GM23338 (cell line): ENCODE results near the gene DCAF10. TPM values are rescaled to one million over a fixed set of nuclear protein-coding genes. Genes with fewer than 3 reads are reported as not detected.
"Not testable (repeated sequence)": the region's sequence is repeated elsewhere in the genome, so short reads cannot be mapped to it uniquely, and the experiment has no call there.

Source experiments
- ATAC-seq: fragments of 200-7000 bp; cut with Tn5 transposase; 3 replicates; pipeline ENCODE4 v1.9.1; 2020
- DNase-seq: peaks from one replicate; pipeline ENCODE4 v3.0.0-alpha.2; 2015; ENCODE audit warnings: low spot score
- H2AFZ ChIP-seq: fragments of 200-600 bp; sonication (generic); 2 replicates; pipeline ENCODE4 v1.8.0; 2016; ENCODE audit warnings: antibody characterized with exemption, mild to moderate bottlenecking, moderate library complexity
- H3F3A ChIP-seq: fragments of 200-600 bp; sonication (generic); replicated peaks from 2 replicates; pipeline ENCODE4 v1.8.0; 2017; ENCODE audit warnings: antibody characterized with exemption, mixed run types, low read depth
- H3K27ac ChIP-seq: fragments of 200-600 bp; sonication (generic); 2 replicates; pipeline ENCODE4 v1.6.1; 2016; ENCODE audit warnings: low read depth
- H3K27me3 ChIP-seq: fragments of 200-600 bp; sonication (generic); 2 replicates; pipeline ENCODE4 v1.8.0; 2016; ENCODE audit warnings: mild to moderate bottlenecking, mixed run types, moderate library complexity; ENCODE audit not compliant: insufficient read depth
- H3K36me3 ChIP-seq: fragments of 200-600 bp; sonication (generic); 2 replicates; pipeline ENCODE4 v1.8.0; 2016; ENCODE audit warnings: mild to moderate bottlenecking; ENCODE audit not compliant: insufficient read depth
- H3K4me1 ChIP-seq: fragments of 200-600 bp; sonication (generic); 2 replicates; pipeline ENCODE4 v1.8.0; 2016; ENCODE audit warnings: mild to moderate bottlenecking, moderate library complexity; ENCODE audit not compliant: insufficient read depth
- H3K4me2 ChIP-seq: fragments of 200-600 bp; sonication (generic); 2 replicates; pipeline ENCODE4 v1.7.1; 2017; ENCODE audit warnings: mixed run types
- H3K4me3 ChIP-seq: fragments of 200-600 bp; sonication (generic); 2 replicates; pipeline ENCODE4 v1.6.1; 2016; ENCODE audit warnings: mixed run types
- H3K79me2 ChIP-seq: fragments of 200-600 bp; sonication (generic); replicated peaks from 2 replicates; pipeline ENCODE4 v1.8.0; 2017; ENCODE audit warnings: mild to moderate bottlenecking; ENCODE audit not compliant: insufficient read depth
- H3K9me2 ChIP-seq: fragments of 200-600 bp; sonication (generic); 2 replicates; pipeline ENCODE4 v1.8.0; 2017; ENCODE audit not compliant: insufficient read depth
- H4K20me1 ChIP-seq: fragments of 200-600 bp; sonication (generic); replicated peaks from 2 replicates; pipeline ENCODE4 v1.8.0; 2017; ENCODE audit warnings: mild to moderate bottlenecking; ENCODE audit not compliant: insufficient read depth
- H3K27ac Mint-ChIP-seq: 2 replicates; pipeline ENCODE4 v1.8.0; 2020; ENCODE audit warnings: inconsistent platforms, mild to moderate bottlenecking, moderate library complexity, mixed read lengths
- H3K27me3 Mint-ChIP-seq: 3 replicates; pipeline ENCODE4 v1.8.0; 2022; ENCODE audit warnings: low read depth, mild to moderate bottlenecking, moderate library complexity, mixed read lengths, inconsistent platforms; ENCODE audit not compliant: insufficient read depth, poor library complexity
- H3K36me3 Mint-ChIP-seq: 3 replicates; pipeline ENCODE4 v1.8.0; 2021; ENCODE audit warnings: low read depth, mild to moderate bottlenecking, inconsistent platforms, moderate library complexity, mixed read lengths
- H3K4me1 Mint-ChIP-seq: 3 replicates; pipeline ENCODE4 v1.8.0; 2020; ENCODE audit warnings: mild to moderate bottlenecking, inconsistent platforms, mixed read lengths
- H3K4me3 Mint-ChIP-seq: 3 replicates; pipeline ENCODE4 v1.8.0; 2021; ENCODE audit warnings: moderate library complexity, mild to moderate bottlenecking, inconsistent platforms, mixed read lengths
- H3K9me3 Mint-ChIP-seq: 3 replicates; pipeline ENCODE4 v1.8.0; 2020; ENCODE audit warnings: moderate library complexity, mild to moderate bottlenecking, inconsistent platforms, mixed read lengths
- CREB1 ChIP-seq: fragments of 250-450 bp; sonication (Bioruptor Pico); IDR thresholded peaks from 2 replicates; pipeline ENCODE4 v1.5.0; 2020; ENCODE audit warnings: low read depth, mild to moderate bottlenecking, moderate library complexity
- EZH2 ChIP-seq: fragments of 200-600 bp; sonication (generic); IDR thresholded peaks from one replicate; pipeline ENCODE4 v1.8.0; 2017; ENCODE audit warnings: antibody characterized with exemption, mild to moderate bottlenecking, low read depth; ENCODE audit not compliant: unreplicated experiment
- EZH2phosphoT487 ChIP-seq: fragments of 200-600 bp; sonication (generic); IDR thresholded peaks from one replicate; pipeline ENCODE4 v1.8.1; 2018; ENCODE audit warnings: antibody characterized with exemption; ENCODE audit not compliant: unreplicated experiment
- JUNB ChIP-seq: IDR thresholded peaks from one replicate; pipeline ENCODE4 v1.6.1; 2016; ENCODE audit warnings: antibody characterized with exemption; ENCODE audit not compliant: unreplicated experiment
- NANOG ChIP-seq: IDR thresholded peaks from 2 replicates; pipeline ENCODE4 v1.6.1; 2016; ENCODE audit warnings: antibody characterized with exemption, borderline replicate concordance
- STAT1 ChIP-seq: IDR thresholded peaks from one replicate; pipeline ENCODE4 v1.6.1; 2016; ENCODE audit warnings: antibody characterized with exemption; ENCODE audit not compliant: unreplicated experiment
- ZNF114 ChIP-seq: fragments of 250-450 bp; sonication (Bioruptor Pico); IDR thresholded peaks from 2 replicates; pipeline ENCODE4 v1.5.0; 2020; ENCODE audit warnings: mild to moderate bottlenecking, moderate library complexity
- ZNF331 ChIP-seq: fragments of 250-450 bp; sonication (Bioruptor Pico); IDR thresholded peaks from 2 replicates; pipeline ENCODE4 v1.5.0; 2020; ENCODE audit warnings: low read depth, mild to moderate bottlenecking, moderate library complexity
- polyA plus RNA-seq: library from polyadenylated mRNA; unstranded; fragments of >200 nt; fragmentation: Nextera tagmentation; extraction: Ambion mirVana; gene quantifications from 2 replicates; pipeline ENCODE4 v1.2.1, GENCODE V29; 2016
- total RNA-seq: library from RNA; depleted of rRNA; stranded (reverse); fragments of >200 nt; shearing (Covaris generic); gene quantifications from 2 replicates; pipeline ENCODE4 v1.2.3, GENCODE V29; 2014
- TF ChIP-seq, protein P1 (sequence below): fragments of 250-450 bp; sonication (Bioruptor Pico); IDR thresholded peaks from 2 replicates; pipeline ENCODE4 v1.5.0; 2020; ENCODE audit warnings: mild to moderate bottlenecking, moderate library complexity
- TF ChIP-seq, protein P2 (sequence below), 2 experiments: fragments of 200-600 bp in 1 of 2; sonication (generic) in 1 of 2; conservative IDR thresholded peaks; 2 replicates each; pipeline versions ENCODE4 v1.5.1 to v1.6.1; 2016 to 2017; ENCODE audit warnings: antibody characterized with exemption in 2 of 2, low read depth in 2 of 2, mild to moderate bottlenecking in 2 of 2, moderate library complexity in 1 of 2
- TF ChIP-seq, protein P3 (sequence below): IDR thresholded peaks from one replicate; pipeline ENCODE4 v1.6.1; 2018; ENCODE audit warnings: antibody characterized with exemption; ENCODE audit not compliant: unreplicated experiment

DCAF10 gene
- total and polyA plus RNA-seq, 2 experiments from 2014 or later = 6.6 to 11.5 TPM

DNA sequence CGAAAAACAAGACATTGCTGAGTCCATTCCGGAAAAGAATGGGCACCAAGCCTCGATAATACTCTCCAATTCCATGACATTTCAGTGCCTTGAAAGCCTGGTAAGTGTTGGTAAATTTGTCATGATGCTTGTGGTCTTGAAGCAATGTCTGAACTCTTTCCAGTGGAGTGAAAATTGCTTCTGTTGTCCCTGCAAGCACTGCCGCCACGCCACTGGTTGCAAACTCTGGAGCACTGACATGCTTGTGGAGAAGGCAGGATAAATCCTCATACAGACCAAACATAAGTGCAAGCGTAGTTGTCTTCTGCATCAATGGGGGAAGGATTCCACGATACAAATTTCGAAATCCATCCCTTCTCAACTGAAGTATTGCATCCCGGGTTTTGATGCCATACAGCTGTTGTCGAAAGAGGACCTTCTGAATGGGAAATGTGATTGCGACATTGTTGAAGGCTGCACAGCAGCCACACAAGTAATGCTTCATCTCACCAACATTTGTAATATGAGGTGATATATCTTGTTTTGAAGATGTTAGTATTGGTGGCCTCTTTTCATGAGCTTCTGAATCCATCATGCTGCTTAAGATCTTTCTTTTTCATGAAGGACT, 87.5 kb downstream of the DCAF10 start:
- H3K36me3 Mint-ChIP-seq = peaks cover 29% of the 10 kb centered on the region
- not testable (repeated sequence) for H3K27ac Mint-ChIP-seq, H3K36me3 ChIP-seq, H3K27me3 Mint-ChIP-seq, H3K9me2 ChIP-seq, H3K9me3 Mint-ChIP-seq, H3F3A ChIP-seq, H3K4me1 Mint-ChIP-seq, H3K4me2 ChIP-seq, H3K27me3 ChIP-seq, H3K4me3 Mint-ChIP-seq, H3K27ac ChIP-seq, ATAC-seq, H3K79me2 ChIP-seq, H2AFZ ChIP-seq, DNase-seq, H3K4me3 ChIP-seq, H4K20me1 ChIP-seq, H3K4me1 ChIP-seq

DNA sequence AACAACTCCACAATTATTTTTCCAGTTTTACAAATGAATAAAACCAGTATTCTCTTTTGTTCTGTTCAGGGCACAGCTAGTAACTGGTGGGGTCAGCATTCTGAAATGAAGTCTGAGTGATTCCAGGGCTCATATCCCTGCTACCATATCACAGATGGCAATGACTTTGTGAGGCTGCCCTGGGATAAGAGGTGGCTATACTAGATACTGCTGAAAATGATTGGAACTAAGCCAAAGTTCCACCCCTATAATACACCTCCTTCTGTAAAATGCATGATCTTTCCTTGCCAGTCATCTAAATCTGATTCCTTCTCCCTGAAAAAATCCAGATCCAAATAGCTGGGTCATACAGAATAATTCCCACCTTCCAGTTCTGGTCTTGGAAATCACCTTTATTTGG, 88.9 kb downstream of the DCAF10 start:
- no peaks in the 10 kb centered on the region for H3K9me2 ChIP-seq
- no peaks in the 10 kb centered on the region for H3K4me1 ChIP-seq
- H3K27me3 Mint-ChIP-seq = no peaks in the 10 kb centered on the region
- peaks cover 4% of the 10 kb centered on the region; the same call in 1 of the 2 replicates for H3K36me3 ChIP-seq
- ATAC-seq (no peak), DNase-seq (no peak)
- no peak overlapping the region for H2AFZ ChIP-seq
- H3K27ac ChIP-seq = no peak overlapping the region
- H3K4me3 Mint-ChIP-seq = no peak overlapping the region
- no peak overlapping the region for H3K4me3 ChIP-seq
- H3K4me2 ChIP-seq = no peak overlapping the region
- H4K20me1 ChIP-seq = no peaks in the 10 kb centered on the region
- no peaks in the 10 kb centered on the region for H3F3A ChIP-seq
- no peaks in the 10 kb centered on the region for H3K4me1 Mint-ChIP-seq
- peaks cover 41% of the 10 kb centered on the region for H3K36me3 Mint-ChIP-seq
- no peak overlapping the region for H3K27ac Mint-ChIP-seq
- H3K27me3 ChIP-seq = no peaks in the 10 kb centered on the region
- H3K9me3 Mint-ChIP-seq = no peaks in the 10 kb centered on the region
- H3K79me2 ChIP-seq = no peaks in the 10 kb centered on the region
- TF ChIP-seq EZH2 (no peak), JUNB (no peak), EZH2phosphoT487 (no peak), ZNF114 (CRISPR knock-in tag) (no peak), CREB1 (CRISPR knock-in tag) (no peak), STAT1 (no peak), ZNF331 (no peak), NANOG (no peak)
- TF ChIP-seq, protein P1, sequence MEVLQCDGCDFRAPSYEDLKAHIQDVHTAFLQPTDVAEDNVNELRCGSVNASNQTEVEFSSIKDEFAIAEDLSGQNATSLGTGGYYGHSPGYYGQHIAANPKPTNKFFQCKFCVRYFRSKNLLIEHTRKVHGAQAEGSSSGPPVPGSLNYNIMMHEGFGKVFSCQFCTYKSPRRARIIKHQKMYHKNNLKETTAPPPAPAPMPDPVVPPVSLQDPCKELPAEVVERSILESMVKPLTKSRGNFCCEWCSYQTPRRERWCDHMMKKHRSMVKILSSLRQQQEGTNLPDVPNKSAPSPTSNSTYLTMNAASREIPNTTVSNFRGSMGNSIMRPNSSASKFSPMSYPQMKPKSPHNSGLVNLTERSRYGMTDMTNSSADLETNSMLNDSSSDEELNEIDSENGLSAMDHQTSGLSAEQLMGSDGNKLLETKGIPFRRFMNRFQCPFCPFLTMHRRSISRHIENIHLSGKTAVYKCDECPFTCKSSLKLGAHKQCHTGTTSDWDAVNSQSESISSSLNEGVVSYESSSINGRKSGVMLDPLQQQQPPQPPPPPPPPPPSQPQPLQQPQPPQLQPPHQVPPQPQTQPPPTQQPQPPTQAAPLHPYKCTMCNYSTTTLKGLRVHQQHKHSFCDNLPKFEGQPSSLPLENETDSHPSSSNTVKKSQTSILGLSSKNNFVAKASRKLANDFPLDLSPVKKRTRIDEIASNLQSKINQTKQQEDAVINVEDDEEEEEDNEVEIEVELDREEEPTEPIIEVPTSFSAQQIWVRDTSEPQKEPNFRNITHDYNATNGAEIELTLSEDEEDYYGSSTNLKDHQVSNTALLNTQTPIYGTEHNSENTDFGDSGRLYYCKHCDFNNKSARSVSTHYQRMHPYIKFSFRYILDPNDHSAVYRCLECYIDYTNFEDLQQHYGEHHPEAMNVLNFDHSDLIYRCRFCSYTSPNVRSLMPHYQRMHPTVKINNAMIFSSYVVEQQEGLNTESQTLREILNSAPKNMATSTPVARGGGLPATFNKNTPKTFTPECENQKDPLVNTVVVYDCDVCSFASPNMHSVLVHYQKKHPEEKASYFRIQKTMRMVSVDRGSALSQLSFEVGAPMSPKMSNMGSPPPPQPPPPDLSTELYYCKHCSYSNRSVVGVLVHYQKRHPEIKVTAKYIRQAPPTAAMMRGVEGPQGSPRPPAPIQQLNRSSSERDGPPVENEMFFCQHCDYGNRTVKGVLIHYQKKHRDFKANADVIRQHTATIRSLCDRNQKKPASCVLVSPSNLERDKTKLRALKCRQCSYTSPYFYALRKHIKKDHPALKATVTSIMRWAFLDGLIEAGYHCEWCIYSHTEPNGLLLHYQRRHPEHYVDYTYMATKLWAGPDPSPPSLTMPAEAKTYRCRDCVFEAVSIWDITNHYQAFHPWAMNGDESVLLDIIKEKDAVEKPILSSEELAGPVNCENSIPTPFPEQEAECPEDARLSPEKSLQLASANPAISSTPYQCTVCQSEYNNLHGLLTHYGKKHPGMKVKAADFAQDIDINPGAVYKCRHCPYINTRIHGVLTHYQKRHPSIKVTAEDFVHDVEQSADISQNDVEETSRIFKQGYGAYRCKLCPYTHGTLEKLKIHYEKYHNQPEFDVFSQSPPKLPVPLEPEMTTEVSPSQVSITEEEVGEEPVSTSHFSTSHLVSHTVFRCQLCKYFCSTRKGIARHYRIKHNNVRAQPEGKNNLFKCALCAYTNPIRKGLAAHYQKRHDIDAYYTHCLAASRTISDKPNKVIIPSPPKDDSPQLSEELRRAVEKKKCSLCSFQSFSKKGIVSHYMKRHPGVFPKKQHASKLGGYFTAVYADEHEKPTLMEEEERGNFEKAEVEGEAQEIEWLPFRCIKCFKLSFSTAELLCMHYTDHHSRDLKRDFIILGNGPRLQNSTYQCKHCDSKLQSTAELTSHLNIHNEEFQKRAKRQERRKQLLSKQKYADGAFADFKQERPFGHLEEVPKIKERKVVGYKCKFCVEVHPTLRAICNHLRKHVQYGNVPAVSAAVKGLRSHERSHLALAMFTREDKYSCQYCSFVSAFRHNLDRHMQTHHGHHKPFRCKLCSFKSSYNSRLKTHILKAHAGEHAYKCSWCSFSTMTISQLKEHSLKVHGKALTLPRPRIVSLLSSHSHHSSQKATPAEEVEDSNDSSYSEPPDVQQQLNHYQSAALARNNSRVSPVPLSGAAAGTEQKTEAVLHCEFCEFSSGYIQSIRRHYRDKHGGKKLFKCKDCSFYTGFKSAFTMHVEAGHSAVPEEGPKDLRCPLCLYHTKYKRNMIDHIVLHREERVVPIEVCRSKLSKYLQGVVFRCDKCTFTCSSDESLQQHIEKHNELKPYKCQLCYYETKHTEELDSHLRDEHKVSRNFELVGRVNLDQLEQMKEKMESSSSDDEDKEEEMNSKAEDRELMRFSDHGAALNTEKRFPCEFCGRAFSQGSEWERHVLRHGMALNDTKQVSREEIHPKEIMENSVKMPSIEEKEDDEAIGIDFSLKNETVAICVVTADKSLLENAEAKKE (CRISPR knock-in tag) = no peak
- TF ChIP-seq, protein P2, sequence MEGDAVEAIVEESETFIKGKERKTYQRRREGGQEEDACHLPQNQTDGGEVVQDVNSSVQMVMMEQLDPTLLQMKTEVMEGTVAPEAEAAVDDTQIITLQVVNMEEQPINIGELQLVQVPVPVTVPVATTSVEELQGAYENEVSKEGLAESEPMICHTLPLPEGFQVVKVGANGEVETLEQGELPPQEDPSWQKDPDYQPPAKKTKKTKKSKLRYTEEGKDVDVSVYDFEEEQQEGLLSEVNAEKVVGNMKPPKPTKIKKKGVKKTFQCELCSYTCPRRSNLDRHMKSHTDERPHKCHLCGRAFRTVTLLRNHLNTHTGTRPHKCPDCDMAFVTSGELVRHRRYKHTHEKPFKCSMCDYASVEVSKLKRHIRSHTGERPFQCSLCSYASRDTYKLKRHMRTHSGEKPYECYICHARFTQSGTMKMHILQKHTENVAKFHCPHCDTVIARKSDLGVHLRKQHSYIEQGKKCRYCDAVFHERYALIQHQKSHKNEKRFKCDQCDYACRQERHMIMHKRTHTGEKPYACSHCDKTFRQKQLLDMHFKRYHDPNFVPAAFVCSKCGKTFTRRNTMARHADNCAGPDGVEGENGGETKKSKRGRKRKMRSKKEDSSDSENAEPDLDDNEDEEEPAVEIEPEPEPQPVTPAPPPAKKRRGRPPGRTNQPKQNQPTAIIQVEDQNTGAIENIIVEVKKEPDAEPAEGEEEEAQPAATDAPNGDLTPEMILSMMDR (conservative IDR thresholded peaks at IDR 0.05; ENCODE audit: low read depth in 2 of 2) = no peak
- TF ChIP-seq, protein P3, sequence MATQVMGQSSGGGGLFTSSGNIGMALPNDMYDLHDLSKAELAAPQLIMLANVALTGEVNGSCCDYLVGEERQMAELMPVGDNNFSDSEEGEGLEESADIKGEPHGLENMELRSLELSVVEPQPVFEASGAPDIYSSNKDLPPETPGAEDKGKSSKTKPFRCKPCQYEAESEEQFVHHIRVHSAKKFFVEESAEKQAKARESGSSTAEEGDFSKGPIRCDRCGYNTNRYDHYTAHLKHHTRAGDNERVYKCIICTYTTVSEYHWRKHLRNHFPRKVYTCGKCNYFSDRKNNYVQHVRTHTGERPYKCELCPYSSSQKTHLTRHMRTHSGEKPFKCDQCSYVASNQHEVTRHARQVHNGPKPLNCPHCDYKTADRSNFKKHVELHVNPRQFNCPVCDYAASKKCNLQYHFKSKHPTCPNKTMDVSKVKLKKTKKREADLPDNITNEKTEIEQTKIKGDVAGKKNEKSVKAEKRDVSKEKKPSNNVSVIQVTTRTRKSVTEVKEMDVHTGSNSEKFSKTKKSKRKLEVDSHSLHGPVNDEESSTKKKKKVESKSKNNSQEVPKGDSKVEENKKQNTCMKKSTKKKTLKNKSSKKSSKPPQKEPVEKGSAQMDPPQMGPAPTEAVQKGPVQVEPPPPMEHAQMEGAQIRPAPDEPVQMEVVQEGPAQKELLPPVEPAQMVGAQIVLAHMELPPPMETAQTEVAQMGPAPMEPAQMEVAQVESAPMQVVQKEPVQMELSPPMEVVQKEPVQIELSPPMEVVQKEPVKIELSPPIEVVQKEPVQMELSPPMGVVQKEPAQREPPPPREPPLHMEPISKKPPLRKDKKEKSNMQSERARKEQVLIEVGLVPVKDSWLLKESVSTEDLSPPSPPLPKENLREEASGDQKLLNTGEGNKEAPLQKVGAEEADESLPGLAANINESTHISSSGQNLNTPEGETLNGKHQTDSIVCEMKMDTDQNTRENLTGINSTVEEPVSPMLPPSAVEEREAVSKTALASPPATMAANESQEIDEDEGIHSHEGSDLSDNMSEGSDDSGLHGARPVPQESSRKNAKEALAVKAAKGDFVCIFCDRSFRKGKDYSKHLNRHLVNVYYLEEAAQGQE = no peak
